ENCODE results near the gene AIG1. TPM values are rescaled to one million over a fixed set of nuclear protein-coding genes. Genes with fewer than 3 reads are reported as not detected.

AIG1 gene
- total and polyA plus RNA-seq, 2 donors from 2014 or later = 57.3 to 146 TPM

DNA sequence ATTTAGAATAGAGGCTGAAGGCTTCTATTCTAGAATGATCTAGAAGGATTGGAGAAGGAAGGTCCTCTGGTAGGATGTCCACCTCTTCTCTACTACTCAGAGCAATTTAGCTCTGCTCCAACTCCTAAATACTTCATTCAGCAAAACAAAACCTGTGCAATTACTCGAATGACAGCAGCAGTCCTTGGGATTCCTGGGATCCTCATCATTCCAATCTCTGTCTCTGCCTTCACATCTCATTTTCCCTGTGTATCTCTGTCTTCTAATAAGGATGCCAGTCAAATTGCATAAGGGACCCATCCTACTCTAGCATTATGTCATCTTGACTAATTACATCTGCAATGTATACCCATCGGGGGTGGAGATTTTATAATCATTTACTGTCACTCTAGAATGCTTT lies 5.5 kb upstream of the AIG1 start:
- FAIRE-seq = no peak
- DNase-seq = no peak
- H3K27me3 ChIP-seq (ENCODE audit: control insufficient read depth, insufficient read depth, low read length) = no peaks in the 10 kb centered on the region
- H3K27ac ChIP-seq (ENCODE audit: low read depth in 2 of 2, low read length in 2 of 2) = no peak overlapping the region
- H3K36me3 ChIP-seq (ENCODE audit: control insufficient read depth in 2 of 3, insufficient read depth in 3 of 3, low read length in 3 of 3) = no peaks in the 10 kb centered on the region
- TF ChIP-seq, protein P1, sequence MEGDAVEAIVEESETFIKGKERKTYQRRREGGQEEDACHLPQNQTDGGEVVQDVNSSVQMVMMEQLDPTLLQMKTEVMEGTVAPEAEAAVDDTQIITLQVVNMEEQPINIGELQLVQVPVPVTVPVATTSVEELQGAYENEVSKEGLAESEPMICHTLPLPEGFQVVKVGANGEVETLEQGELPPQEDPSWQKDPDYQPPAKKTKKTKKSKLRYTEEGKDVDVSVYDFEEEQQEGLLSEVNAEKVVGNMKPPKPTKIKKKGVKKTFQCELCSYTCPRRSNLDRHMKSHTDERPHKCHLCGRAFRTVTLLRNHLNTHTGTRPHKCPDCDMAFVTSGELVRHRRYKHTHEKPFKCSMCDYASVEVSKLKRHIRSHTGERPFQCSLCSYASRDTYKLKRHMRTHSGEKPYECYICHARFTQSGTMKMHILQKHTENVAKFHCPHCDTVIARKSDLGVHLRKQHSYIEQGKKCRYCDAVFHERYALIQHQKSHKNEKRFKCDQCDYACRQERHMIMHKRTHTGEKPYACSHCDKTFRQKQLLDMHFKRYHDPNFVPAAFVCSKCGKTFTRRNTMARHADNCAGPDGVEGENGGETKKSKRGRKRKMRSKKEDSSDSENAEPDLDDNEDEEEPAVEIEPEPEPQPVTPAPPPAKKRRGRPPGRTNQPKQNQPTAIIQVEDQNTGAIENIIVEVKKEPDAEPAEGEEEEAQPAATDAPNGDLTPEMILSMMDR (IDR thresholded peaks at IDR 0.05; ENCODE audit: borderline replicate concordance, extremely low read depth, insufficient read depth) = no peak
- no peak overlapping the region for H3K9ac ChIP-seq (ENCODE audit: low read length in 3 of 3)
- H3K4me3 ChIP-seq (ENCODE audit: low read length in 3 of 3) = no peak overlapping the region
- intact Hi-C loops (cut with DNase I) = no loop called here
- no peaks in the 10 kb centered on the region for H3K4me1 ChIP-seq (ENCODE audit: control insufficient read depth in 2 of 3, insufficient read depth in 2 of 3, low read depth in 1 of 3, low read length in 3 of 3)
- no peaks in the 10 kb centered on the region for H3K9me3 ChIP-seq (ENCODE audit: control insufficient read depth in 2 of 3, insufficient read depth in 1 of 3, low read length in 3 of 3)

DNA sequence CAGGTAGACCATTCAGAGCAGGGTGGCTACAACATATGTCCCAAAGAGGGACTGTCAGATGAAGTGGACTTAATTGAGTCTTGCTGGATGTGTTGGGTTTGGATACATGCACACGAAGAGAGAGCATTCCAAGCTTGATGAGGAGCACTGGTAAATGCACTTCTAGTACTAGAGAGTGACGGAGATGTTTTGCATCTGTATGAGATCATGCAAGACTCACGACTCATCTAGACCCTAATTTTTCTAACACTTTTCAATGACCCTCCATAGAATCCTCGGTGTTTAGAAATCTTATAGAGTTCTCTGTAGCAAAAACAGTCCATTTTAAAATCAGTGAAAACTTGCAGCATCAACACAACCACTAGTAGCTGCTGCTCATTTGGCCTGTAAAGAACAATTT lies 4.8 kb upstream of the AIG1 start:
- H3K27ac ChIP-seq (ENCODE audit: low read depth in 2 of 2, low read length in 2 of 2) = no peak overlapping the region
- H3K36me3 ChIP-seq (ENCODE audit: control insufficient read depth in 2 of 3, insufficient read depth in 3 of 3, low read length in 3 of 3) = no peaks in the 10 kb centered on the region
- intact Hi-C loops (cut with DNase I) = no loop called here
- H3K4me1 ChIP-seq (ENCODE audit: control insufficient read depth in 2 of 3, insufficient read depth in 2 of 3, low read depth in 1 of 3, low read length in 3 of 3) = no peaks in the 10 kb centered on the region
- DNase-seq = no peak
- TF ChIP-seq, protein P1 (IDR thresholded peaks at IDR 0.05; ENCODE audit: borderline replicate concordance, extremely low read depth, insufficient read depth) = no peak
- H3K9ac ChIP-seq (ENCODE audit: low read length in 3 of 3) = no peak overlapping the region
- H3K27me3 ChIP-seq (ENCODE audit: control insufficient read depth, insufficient read depth, low read length) = no peaks in the 10 kb centered on the region
- H3K9me3 ChIP-seq (ENCODE audit: control insufficient read depth in 2 of 3, insufficient read depth in 1 of 3, low read length in 3 of 3) = no peaks in the 10 kb centered on the region
- no peak overlapping the region for H3K4me3 ChIP-seq (ENCODE audit: low read length in 3 of 3)
- FAIRE-seq = no peak

GRCh38 chr6:143058987-143059386 lies 1.7 kb upstream of the AIG1 start:
- FAIRE-seq (no peak), DNase-seq (no peak)
- Histone ChIP-seq H3K9ac (ENCODE audit: low read length in 3 of 3) (no peak overlapping the region), H3K4me3 (ENCODE audit: low read length in 3 of 3) (no peak overlapping the region), H3K4me1 (ENCODE audit: control insufficient read depth in 2 of 3, insufficient read depth in 2 of 3, low read depth in 1 of 3, low read length in 3 of 3) (peaks cover 0 to 19% (median 8%) of the 10 kb centered on the region in 3 donors), H3K36me3 (ENCODE audit: control insufficient read depth in 2 of 3, insufficient read depth in 3 of 3, low read length in 3 of 3) (no peaks in the 10 kb centered on the region), H3K27ac (ENCODE audit: low read depth in 2 of 2, low read length in 2 of 2) (no peak overlapping the region), H3K9me3 (ENCODE audit: control insufficient read depth in 2 of 3, insufficient read depth in 1 of 3, low read length in 3 of 3) (no peaks in the 10 kb centered on the region), H3K27me3 (ENCODE audit: control insufficient read depth, insufficient read depth, low read length) (no peaks in the 10 kb centered on the region)
- intact Hi-C loops (cut with DNase I) = no loop called here
- TF ChIP-seq, protein P1 (IDR thresholded peaks at IDR 0.05; ENCODE audit: borderline replicate concordance, extremely low read depth, insufficient read depth) = no peak
